T-helper 1 cell treated with Interleukin-12 subunit alpha and Interleukin-12 subunit beta and Interleukin-4 antibody, amounts not matched to agents 30 μg/mL and 1 μg/mL, for 36 hours (primary cell): Measurements from ENCODE around the gene TRIM10.

Source experiments
- H3K27ac Mint-ChIP-seq: one replicate; pipeline ENCODE4 v1.8.0; 2021; ENCODE audit warnings: mild to moderate bottlenecking, mixed read lengths
- H3K27me3 Mint-ChIP-seq: one replicate; pipeline ENCODE4 v1.8.0; 2021; ENCODE audit warnings: low read depth, mixed read lengths
- H3K36me3 Mint-ChIP-seq: one replicate; pipeline ENCODE4 v1.8.0; 2021; ENCODE audit warnings: low read depth, mixed read lengths
- H3K4me1 Mint-ChIP-seq: one replicate; pipeline ENCODE4 v1.8.0; 2021; ENCODE audit warnings: low read depth, mixed read lengths
- H3K4me3 Mint-ChIP-seq: one replicate; pipeline ENCODE4 v1.8.0; 2021; ENCODE audit warnings: mild to moderate bottlenecking, moderate library complexity, mixed read lengths
- H3K9me3 Mint-ChIP-seq: one replicate; pipeline ENCODE4 v1.8.0; 2021; ENCODE audit warnings: mixed read lengths

The TRIM10 gene

GRCh38 chr6:30160785-30161531 is at the start of gene TRIM10:
TSS of gene TRIM10 (minus strand) at chr6:30161211. CDS start at chr6:30160858, 353 bp downstream.
- Mint-ChIP-seq H3K9me3 (no peaks in the 10 kb centered on the region), H3K4me1 (peaks cover 41% of the 10 kb centered on the region), H3K4me3 (no peak within 1 kb of the TSS), H3K36me3 (no peaks in the 10 kb centered on the region), H3K27ac (peak within 1 kb of the TSS; percentile 22), H3K27me3 (no peaks in the 10 kb centered on the region)

GRCh38 chr6:30207619-30208295 is 46.7 kb upstream of the TRIM10 start:
- Mint-ChIP-seq H3K4me1 (peaks cover 49% of the 10 kb centered on the region), H3K27me3 (no peaks in the 10 kb centered on the region), H3K36me3 (peaks cover 22% of the 10 kb centered on the region), H3K27ac (no peak overlapping the region), H3K9me3 (no peaks in the 10 kb centered on the region), H3K4me3 (no peak overlapping the region)

- H3K27me3 Mint-ChIP-seq, result no peaks in the 10 kb centered on the region
- H3K36me3 Mint-ChIP-seq, result peaks cover 23% of the 10 kb centered on the region
- H3K9me3 Mint-ChIP-seq, result no peaks in the 10 kb centered on the region
- H3K27ac Mint-ChIP-seq, result no peak overlapping the region
- H3K4me3 Mint-ChIP-seq, result no peak overlapping the region
- H3K4me1 Mint-ChIP-seq, result peaks cover 51% of the 10 kb centered on the region
Observed at GRCh38 chr6:30206799-30207618, 46.0 kb upstream of the TRIM10 start.

GRCh38 chr6:30206152-30206551 is 45.1 kb upstream of the TRIM10 start:
- Mint-ChIP-seq H3K36me3 (peaks cover 18% of the 10 kb centered on the region), H3K27me3 (no peaks in the 10 kb centered on the region), H3K27ac (no peak overlapping the region), H3K9me3 (no peaks in the 10 kb centered on the region), H3K4me3 (no peak overlapping the region), H3K4me1 (peaks cover 46% of the 10 kb centered on the region)

GRCh38 chr6:30204116-30204515 is 43.1 kb upstream of the TRIM10 start:
- peaks cover 43% of the 10 kb centered on the region for H3K4me1 Mint-ChIP-seq
- no peaks in the 10 kb centered on the region for H3K9me3 Mint-ChIP-seq
- no peak overlapping the region for H3K27ac Mint-ChIP-seq
- H3K36me3 Mint-ChIP-seq, result peaks cover 18% of the 10 kb centered on the region
- no peaks in the 10 kb centered on the region for H3K27me3 Mint-ChIP-seq
- no peak overlapping the region for H3K4me3 Mint-ChIP-seq

- Mint-ChIP-seq H3K27ac (no peak overlapping the region), H3K9me3 (no peaks in the 10 kb centered on the region), H3K4me1 (peaks cover 33% of the 10 kb centered on the region), H3K36me3 (peaks cover 23% of the 10 kb centered on the region), H3K27me3 (no peaks in the 10 kb centered on the region), H3K4me3 (no peak overlapping the region)
Observed at GRCh38 chr6:30202366-30202765, 41.4 kb upstream of the TRIM10 start.

GRCh38 chr6:30200551-30201281 is 39.7 kb upstream of the TRIM10 start:
- Mint-ChIP-seq H3K4me1 (peaks cover 35% of the 10 kb centered on the region), H3K27me3 (no peaks in the 10 kb centered on the region), H3K4me3 (no peak overlapping the region)

GRCh38 chr6:30198166-30199084 is 37.4 kb upstream of the TRIM10 start:
- no peaks in the 10 kb centered on the region for H3K9me3 Mint-ChIP-seq
- H3K27me3 Mint-ChIP-seq, result no peaks in the 10 kb centered on the region
- H3K4me1 Mint-ChIP-seq, result peaks cover 24% of the 10 kb centered on the region
- peaks cover 27% of the 10 kb centered on the region for H3K36me3 Mint-ChIP-seq
- H3K27ac Mint-ChIP-seq, result no peak overlapping the region
- no peak overlapping the region for H3K4me3 Mint-ChIP-seq

More at GRCh38 chr6:30200551-30201281, 39.7 kb upstream of the TRIM10 start:
- Mint-ChIP-seq H3K36me3 (peaks cover 28% of the 10 kb centered on the region), H3K9me3 (no peaks in the 10 kb centered on the region), H3K27ac (peak overlapping the region; percentile 11)

GRCh38 chr6:30196376-30196775 is 35.4 kb upstream of the TRIM10 start:
- Mint-ChIP-seq H3K4me1 (peaks cover 17% of the 10 kb centered on the region), H3K36me3 (peaks cover 27% of the 10 kb centered on the region)

GRCh38 chr6:30195951-30196350 is 34.9 kb upstream of the TRIM10 start:
- peaks cover 29% of the 10 kb centered on the region for H3K36me3 Mint-ChIP-seq

More at GRCh38 chr6:30196376-30196775, 35.4 kb upstream of the TRIM10 start:
- H3K4me3 Mint-ChIP-seq, result no peak overlapping the region
- H3K27me3 Mint-ChIP-seq, result no peaks in the 10 kb centered on the region
- H3K27ac Mint-ChIP-seq, result no peak overlapping the region
- H3K9me3 Mint-ChIP-seq, result no peaks in the 10 kb centered on the region

GRCh38 chr6:30194797-30195690 is 34.0 kb upstream of the TRIM10 start:
- Mint-ChIP-seq H3K27ac (no peak overlapping the region), H3K4me3 (no peak overlapping the region), H3K4me1 (peaks cover 9% of the 10 kb centered on the region), H3K9me3 (no peaks in the 10 kb centered on the region), H3K36me3 (peaks cover 26% of the 10 kb centered on the region), H3K27me3 (no peaks in the 10 kb centered on the region)

More at GRCh38 chr6:30195951-30196350, 34.9 kb upstream of the TRIM10 start:
- Mint-ChIP-seq H3K4me3 (no peak overlapping the region), H3K4me1 (peaks cover 15% of the 10 kb centered on the region), H3K9me3 (no peaks in the 10 kb centered on the region), H3K27me3 (no peaks in the 10 kb centered on the region), H3K27ac (no peak overlapping the region)

GRCh38 chr6:30192076-30192475 is 31.1 kb upstream of the TRIM10 start:
- Mint-ChIP-seq H3K4me1 (peaks cover 3% of the 10 kb centered on the region), H3K36me3 (peaks cover 36% of the 10 kb centered on the region), H3K4me3 (no peak overlapping the region), H3K27me3 (no peaks in the 10 kb centered on the region), H3K9me3 (no peaks in the 10 kb centered on the region), H3K27ac (no peak overlapping the region)
